Endodermal cell (in vitro differentiated cells): ENCODE measurements around the gene CREM. TPM values are rescaled to one million over a fixed set of nuclear protein-coding genes. Genes with fewer than 3 reads are reported as not detected.

Experiments used
- DNase-seq: peaks from one replicate; pipeline ENCODE4 v3.0.0-alpha.2; 2017
- H3K27ac ChIP-seq: 2 replicates; pipeline ENCODE4 v1.5.1; 2013; ENCODE audit warnings: mild to moderate bottlenecking, low read depth, low read length, moderate library complexity
- H3K27me3 ChIP-seq: 2 replicates; pipeline ENCODE4 v1.6.1; 2013; ENCODE audit warnings: mild to moderate bottlenecking, low read length, moderate library complexity; ENCODE audit not compliant: insufficient read depth, control insufficient read depth, poor library complexity, severe bottlenecking
- H3K36me3 ChIP-seq: 2 replicates; pipeline ENCODE4 v1.7.0; 2013; ENCODE audit warnings: mild to moderate bottlenecking, low read length, moderate library complexity; ENCODE audit not compliant: control insufficient read depth, insufficient read depth
- H3K4me1 ChIP-seq: one replicate; pipeline ENCODE4 v1.7.0; 2013; ENCODE audit warnings: low read length; ENCODE audit not compliant: control insufficient read depth, insufficient read depth
- H3K4me3 ChIP-seq: 2 replicates; pipeline ENCODE4 v1.5.1; 2013; ENCODE audit warnings: mild to moderate bottlenecking, low read length, moderate library complexity
- H3K9ac ChIP-seq: 2 replicates; pipeline ENCODE4 v1.6.1; 2013; ENCODE audit warnings: mild to moderate bottlenecking, low read length, moderate library complexity; ENCODE audit not compliant: poor library complexity, severe bottlenecking; ENCODE audit errors: extremely low read depth
- H3K9me3 ChIP-seq: 2 replicates; pipeline ENCODE4 v1.6.1; 2013; ENCODE audit warnings: mild to moderate bottlenecking, low read length, moderate library complexity; ENCODE audit not compliant: control insufficient read depth
- H3K27ac Mint-ChIP-seq: 2 replicates; pipeline ENCODE4 v1.8.0; 2020; ENCODE audit warnings: mixed read lengths
- H3K27me3 Mint-ChIP-seq: 2 replicates; pipeline ENCODE4 v1.8.0; 2021; ENCODE audit warnings: mild to moderate bottlenecking, mixed read lengths; ENCODE audit not compliant: insufficient read depth
- H3K36me3 Mint-ChIP-seq: 2 replicates; pipeline ENCODE4 v1.8.0; 2020; ENCODE audit warnings: low read depth, mixed read lengths
- H3K4me1 Mint-ChIP-seq: 2 replicates; pipeline ENCODE4 v1.8.0; 2020; ENCODE audit warnings: mixed read lengths
- H3K4me3 Mint-ChIP-seq: 2 replicates; pipeline ENCODE4 v1.8.0; 2020; ENCODE audit warnings: mild to moderate bottlenecking, moderate library complexity, mixed read lengths
- H3K9me3 Mint-ChIP-seq: 2 replicates; pipeline ENCODE4 v1.8.0; 2020; ENCODE audit warnings: mild to moderate bottlenecking, mixed read lengths
- CTCF ChIP-seq: fragments of 200-600 bp; sonication (generic); conservative IDR thresholded peaks from 2 replicates; pipeline ENCODE4 v1.5.0; 2021; ENCODE audit warnings: antibody characterized with exemption, mild to moderate bottlenecking
- WGBS, 2 experiments: methylation state at CpG; one replicate each; pipeline versions ENCODE4 v1.1.5 to v1.1.7; 2013; ENCODE audit warnings: missing lambda C conversion rate in 2 of 2, mixed read lengths in 1 of 2; ENCODE audit not compliant: insufficient coverage in 1 of 2, insufficient read length in 1 of 2; 5-methylcytosine and 5-hydroxymethylcytosine counted together
- total RNA-seq, 2 donors: library from RNA; stranded (reverse); fragmentation: NEBNext Ultra II Directional in 1 of 2; extraction: Animal tissue kit (Norgen Biotek cat#: 25700) in 1 of 2; gene quantifications; 2 replicates in 1 of 2; 3 replicates in 1 of 2; pipeline ENCODE4 v1.2.1, GENCODE V29; 2021

The CREM gene
- total RNA-seq, 2 donors from 2014 or later, result 31.5 to 35.3 TPM

GRCh38 chr10:35091994-35092790 lies 34.5 kb upstream of the CREM start:
- H3K36me3 ChIP-seq, result no peaks in the 10 kb centered on the region
- H3K4me3 ChIP-seq, result no peak overlapping the region
- H3K9me3 ChIP-seq, result peaks cover 12% of the 10 kb centered on the region
- Mint-ChIP-seq H3K27ac (no peak overlapping the region), H3K9me3 (peaks cover 9% of the 10 kb centered on the region), H3K4me1 (peaks cover 14% of the 10 kb centered on the region), H3K4me3 (no peak overlapping the region), H3K27me3 (peaks cover 6% of the 10 kb centered on the region), H3K36me3 (peaks cover 5% of the 10 kb centered on the region)
- 91 to 95% methylated on average over 8 to 11 of the region's 11 CpGs for WGBS, 2 experiments
- no peak overlapping the region for H3K9ac ChIP-seq
- no peak for TF ChIP-seq CTCF
- no peak for DNase-seq
- H3K27ac ChIP-seq, result no peak overlapping the region
- H3K4me1 ChIP-seq, result no peaks in the 10 kb centered on the region
- no peaks in the 10 kb centered on the region for H3K27me3 ChIP-seq

- H3K27ac Mint-ChIP-seq, result no peak overlapping the region
- no peak overlapping the region for H3K4me3 Mint-ChIP-seq
- H3K36me3 Mint-ChIP-seq, result no peaks in the 10 kb centered on the region
- Histone ChIP-seq H3K36me3 (no peaks in the 10 kb centered on the region), H3K27ac (no peak overlapping the region), H3K9ac (no peak overlapping the region), H3K27me3 (no peaks in the 10 kb centered on the region), H3K9me3 (peaks cover 12% of the 10 kb centered on the region), H3K4me3 (no peak overlapping the region), H3K4me1 (no peaks in the 10 kb centered on the region)
- no peak for TF ChIP-seq CTCF
- WGBS, 2 experiments, result 79 to 100% methylated on average over 1 of the region's 1 CpG
- peaks cover 8% of the 10 kb centered on the region for H3K27me3 Mint-ChIP-seq
- peaks cover 14% of the 10 kb centered on the region for H3K4me1 Mint-ChIP-seq
- DNase-seq, result no peak
- H3K9me3 Mint-ChIP-seq, result peaks cover 9% of the 10 kb centered on the region
Observed at GRCh38 chr10:35092851-35093250, 33.8 kb upstream of the CREM start.

- Histone ChIP-seq H3K9ac (no peak overlapping the region), H3K27me3 (no peaks in the 10 kb centered on the region), H3K27ac (no peak overlapping the region), H3K4me3 (no peak overlapping the region), H3K4me1 (no peaks in the 10 kb centered on the region), H3K9me3 (peaks cover 12% of the 10 kb centered on the region), H3K36me3 (no peaks in the 10 kb centered on the region)
- H3K9me3 Mint-ChIP-seq, result peaks cover 9% of the 10 kb centered on the region
- H3K27ac Mint-ChIP-seq, result no peak overlapping the region
- H3K36me3 Mint-ChIP-seq, result no peaks in the 10 kb centered on the region
- H3K4me1 Mint-ChIP-seq, result no peaks in the 10 kb centered on the region
- H3K27me3 Mint-ChIP-seq, result peaks cover 8% of the 10 kb centered on the region
- no peak for TF ChIP-seq CTCF
- DNase-seq, result no peak
- 92 to 93% methylated on average over 2 of the region's 2 CpGs for WGBS, 2 experiments
- no peak overlapping the region for H3K4me3 Mint-ChIP-seq
Observed at GRCh38 chr10:35096312-35096711, 30.3 kb upstream of the CREM start.
